Endothelial cell of umbilical vein (primary cell): Measurements from ENCODE around the gene DNMT1.

ENCODE experiments used
- EZH2 ChIP-seq: IDR thresholded peaks from 2 replicates; pipeline ENCODE4 v1.6.1; 2012; ENCODE audit warnings: borderline replicate concordance, low read depth, mild to moderate bottlenecking, moderate library complexity, low read length, inconsistent platforms; ENCODE audit not compliant: severe bottlenecking
- FOS ChIP-seq: IDR thresholded peaks from 2 replicates; pipeline ENCODE4 v1.6.1; 2011; ENCODE audit warnings: mild to moderate bottlenecking, low read length, moderate library complexity, borderline replicate concordance; ENCODE audit not compliant: insufficient read depth
- GATA2 ChIP-seq: IDR thresholded peaks from 2 replicates; pipeline ENCODE4 v1.7.0; 2011; ENCODE audit warnings: low read depth, mild to moderate bottlenecking, moderate library complexity, mixed read lengths, low read length; ENCODE audit not compliant: insufficient read length, insufficient read depth
- MAX ChIP-seq: IDR thresholded peaks from 2 replicates; pipeline ENCODE4 v1.6.1; 2011; ENCODE audit not compliant: insufficient read depth, insufficient read length
- MYC ChIP-seq: IDR thresholded peaks from one replicate; pipeline ENCODE4 v1.6.1; 2011; ENCODE audit warnings: mild to moderate bottlenecking, low read depth, low read length
- POLR2A ChIP-seq: IDR thresholded peaks from 2 replicates; pipeline ENCODE4 v1.6.1; 2012; ENCODE audit warnings: low read depth, mild to moderate bottlenecking, control low read depth, low read length
- POLR2AphosphoS5 ChIP-seq: IDR thresholded peaks from 2 replicates; pipeline ENCODE4 v1.6.1; 2012; ENCODE audit warnings: low read depth, mild to moderate bottlenecking, control low read depth, low read length, moderate library complexity; ENCODE audit not compliant: insufficient read depth
- TF ChIP-seq, protein P1 (sequence below), 2 donors: IDR thresholded peaks; 1 replicate in 1 of 2; 2 replicates in 1 of 2; pipeline ENCODE4 v1.5.1; 2011; ENCODE audit warnings: low read length in 2 of 2, mild to moderate bottlenecking in 2 of 2, moderate library complexity in 2 of 2, control low read depth in 1 of 2, inconsistent platforms in 1 of 2, low read depth in 1 of 2; ENCODE audit not compliant: insufficient read depth in 1 of 2; ENCODE audit errors: extremely low read depth in 1 of 2

DNA sequence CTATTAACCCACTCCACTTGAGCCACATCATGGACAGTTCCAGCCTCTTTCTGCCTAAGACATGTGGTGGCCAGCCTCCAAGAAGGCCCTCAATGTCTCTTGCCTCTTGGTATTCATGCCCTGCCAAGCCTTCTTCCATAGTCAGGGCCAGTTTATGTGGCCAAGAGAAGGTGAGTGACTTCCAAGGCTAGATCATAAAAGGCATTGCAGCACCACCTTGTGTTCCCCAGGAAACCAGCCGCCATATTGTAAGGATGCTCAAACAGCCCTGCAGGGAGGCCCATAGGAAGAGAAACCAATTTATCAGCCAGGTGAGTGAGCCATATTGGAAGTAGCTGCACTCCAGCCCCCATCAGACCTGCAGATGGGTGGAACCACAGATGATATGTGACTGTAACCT lies 12.3 kb upstream of the DNMT1 start:
- no peak for TF ChIP-seq EZH2
- TF ChIP-seq, protein P1, sequence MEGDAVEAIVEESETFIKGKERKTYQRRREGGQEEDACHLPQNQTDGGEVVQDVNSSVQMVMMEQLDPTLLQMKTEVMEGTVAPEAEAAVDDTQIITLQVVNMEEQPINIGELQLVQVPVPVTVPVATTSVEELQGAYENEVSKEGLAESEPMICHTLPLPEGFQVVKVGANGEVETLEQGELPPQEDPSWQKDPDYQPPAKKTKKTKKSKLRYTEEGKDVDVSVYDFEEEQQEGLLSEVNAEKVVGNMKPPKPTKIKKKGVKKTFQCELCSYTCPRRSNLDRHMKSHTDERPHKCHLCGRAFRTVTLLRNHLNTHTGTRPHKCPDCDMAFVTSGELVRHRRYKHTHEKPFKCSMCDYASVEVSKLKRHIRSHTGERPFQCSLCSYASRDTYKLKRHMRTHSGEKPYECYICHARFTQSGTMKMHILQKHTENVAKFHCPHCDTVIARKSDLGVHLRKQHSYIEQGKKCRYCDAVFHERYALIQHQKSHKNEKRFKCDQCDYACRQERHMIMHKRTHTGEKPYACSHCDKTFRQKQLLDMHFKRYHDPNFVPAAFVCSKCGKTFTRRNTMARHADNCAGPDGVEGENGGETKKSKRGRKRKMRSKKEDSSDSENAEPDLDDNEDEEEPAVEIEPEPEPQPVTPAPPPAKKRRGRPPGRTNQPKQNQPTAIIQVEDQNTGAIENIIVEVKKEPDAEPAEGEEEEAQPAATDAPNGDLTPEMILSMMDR (IDR thresholded peaks at IDR 0.05; ENCODE audit: extremely low read depth in 1 of 2, insufficient read depth in 1 of 2, low read depth in 1 of 2, low read length in 2 of 2), result no peak
- no peak for TF ChIP-seq POLR2AphosphoS5
- TF ChIP-seq POLR2A, result no peak
- TF ChIP-seq MAX, result no peak
- TF ChIP-seq MYC, result no peak
- no peak for TF ChIP-seq GATA2
- no peak for TF ChIP-seq FOS
